ENCODE data around the gene C1orf56. TPM values are rescaled to one million over a fixed set of nuclear protein-coding genes. Genes with fewer than 3 reads are reported as not detected.

C1orf56 gene
- polyA plus RNA-seq, 1 of the 3 experiments (the other 2 are of a cell fraction), result 5.5 TPM

DNA sequence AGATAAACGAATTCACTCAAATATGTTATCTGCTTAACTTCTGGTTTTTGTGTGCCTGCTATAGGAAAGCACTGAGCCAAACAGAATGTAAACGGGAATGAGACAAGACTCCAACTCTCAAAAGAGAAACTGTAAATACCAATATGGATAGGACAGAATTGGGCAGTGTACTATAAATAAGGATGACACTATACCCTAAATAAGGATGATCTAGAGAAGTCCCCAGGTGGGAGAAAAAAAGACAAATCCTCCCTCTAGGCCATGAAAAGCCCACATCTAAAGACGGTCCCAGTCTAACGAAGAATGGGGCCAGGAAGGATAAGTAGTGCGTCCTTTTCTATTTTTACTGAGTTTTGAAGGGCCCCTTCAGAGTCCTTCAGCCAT is 21.5 kb downstream of the C1orf56 start (continued):
- TF ChIP-seq, protein P1, sequence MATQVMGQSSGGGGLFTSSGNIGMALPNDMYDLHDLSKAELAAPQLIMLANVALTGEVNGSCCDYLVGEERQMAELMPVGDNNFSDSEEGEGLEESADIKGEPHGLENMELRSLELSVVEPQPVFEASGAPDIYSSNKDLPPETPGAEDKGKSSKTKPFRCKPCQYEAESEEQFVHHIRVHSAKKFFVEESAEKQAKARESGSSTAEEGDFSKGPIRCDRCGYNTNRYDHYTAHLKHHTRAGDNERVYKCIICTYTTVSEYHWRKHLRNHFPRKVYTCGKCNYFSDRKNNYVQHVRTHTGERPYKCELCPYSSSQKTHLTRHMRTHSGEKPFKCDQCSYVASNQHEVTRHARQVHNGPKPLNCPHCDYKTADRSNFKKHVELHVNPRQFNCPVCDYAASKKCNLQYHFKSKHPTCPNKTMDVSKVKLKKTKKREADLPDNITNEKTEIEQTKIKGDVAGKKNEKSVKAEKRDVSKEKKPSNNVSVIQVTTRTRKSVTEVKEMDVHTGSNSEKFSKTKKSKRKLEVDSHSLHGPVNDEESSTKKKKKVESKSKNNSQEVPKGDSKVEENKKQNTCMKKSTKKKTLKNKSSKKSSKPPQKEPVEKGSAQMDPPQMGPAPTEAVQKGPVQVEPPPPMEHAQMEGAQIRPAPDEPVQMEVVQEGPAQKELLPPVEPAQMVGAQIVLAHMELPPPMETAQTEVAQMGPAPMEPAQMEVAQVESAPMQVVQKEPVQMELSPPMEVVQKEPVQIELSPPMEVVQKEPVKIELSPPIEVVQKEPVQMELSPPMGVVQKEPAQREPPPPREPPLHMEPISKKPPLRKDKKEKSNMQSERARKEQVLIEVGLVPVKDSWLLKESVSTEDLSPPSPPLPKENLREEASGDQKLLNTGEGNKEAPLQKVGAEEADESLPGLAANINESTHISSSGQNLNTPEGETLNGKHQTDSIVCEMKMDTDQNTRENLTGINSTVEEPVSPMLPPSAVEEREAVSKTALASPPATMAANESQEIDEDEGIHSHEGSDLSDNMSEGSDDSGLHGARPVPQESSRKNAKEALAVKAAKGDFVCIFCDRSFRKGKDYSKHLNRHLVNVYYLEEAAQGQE (IDR thresholded peaks at IDR 0.05; ENCODE audit: low read depth, low read length), result no peak
- TF ChIP-seq FOSL2 (IDR thresholded peaks at IDR 0.05; ENCODE audit: borderline replicate concordance, low read depth), result no peak
- TF ChIP-seq POLR2AphosphoS5 (IDR thresholded peaks at IDR 0.05; ENCODE audit: low read depth, low read length), result no peak
- no peak for TF ChIP-seq TCF12 (IDR thresholded peaks at IDR 0.05)
- no peak for TF ChIP-seq USF2 (IDR thresholded peaks at IDR 0.05; ENCODE audit: borderline replicate concordance, low read depth, low read length)
- TF ChIP-seq CHD2 (IDR thresholded peaks at IDR 0.05; ENCODE audit: low read length, partially characterized antibody), result no peak

GRCh38 chr1:151070474-151071276 is 23.1 kb downstream of the C1orf56 start, which contains the start of gene GABPB2:
Gene GABPB2 (plus strand): TSS chr1:151070761. CDS start chr1:151088190, 17,429 bp downstream.
- Histone ChIP-seq H3K9me3 (no peaks in the 10 kb centered on the region), H2AFZ (ENCODE audit: low read depth) (peak within 1 kb of the TSS; percentile 56; the same call in 1 of the 2 replicates), H4K20me1 (ENCODE audit: insufficient read depth) (peaks cover 17% of the 10 kb centered on the region), H3K9me2 (no peaks in the 10 kb centered on the region), H3F3A (replicated peaks; ENCODE audit: insufficient read depth) (peaks cover 47% of the 10 kb centered on the region), H3K27me3 (ENCODE audit: insufficient read depth) (no peaks in the 10 kb centered on the region), H3K4me1 (ENCODE audit: control insufficient read depth in 1 of 2, insufficient read depth in 2 of 2, low read depth in 1 of 2, low read length in 1 of 2) (no peaks in the 10 kb centered on the region; a peak in 1 of 4 replicates), H3K79me2 (ENCODE audit: insufficient read depth) (peaks cover 42% of the 10 kb centered on the region), H3K4me3 (ENCODE audit: low read depth in 2 of 2, low read length in 1 of 2) (peak within 1 kb of the TSS; percentile 50 to 57), H3K27ac (ENCODE audit: low read depth in 2 of 2, low read length in 1 of 2) (peak within 1 kb of the TSS; percentile 91 to 95), H3K36me3 (replicated peaks in 1 of 2; ENCODE audit: control insufficient read depth in 1 of 2, insufficient read depth in 2 of 2, low read length in 1 of 2) (peaks cover 21 to 36% of the 10 kb centered on the region in 2 experiments), H3K4me2 (peak within 1 kb of the TSS; percentile 79), H3K9ac (peak within 1 kb of the TSS; percentile 77)
- ChIA-PET POLR2A (interaction anchor here (0.5 to 0.9 kb wide), 4 partner anchors 8 to 491 kb away, joined by 3 to 5 read pairs (median 4); partner anchors contain the start of genes MCL1, MLLT11 and SCNM1), CTCF (interaction anchor here (0.6 to 4.6 kb wide), 15 partner anchors 9 to 95 kb away, joined by 3 to 32 read pairs (median 4); partner anchors contain the start of genes C1orf56, CDC42SE1, LYSMD1 and MLLT11)
- WGBS (ENCODE audit: low lambda C conversion rate), result 46% methylated on average over 49 of the region's 50 CpGs
- peak; percentile 89 for DNase-seq
- TF ChIP-seq RXRA (IDR thresholded peaks at IDR 0.05; ENCODE audit: borderline replicate concordance, low read depth) (no peak), MEF2A (IDR thresholded peaks at IDR 0.05; ENCODE audit: borderline replicate concordance, low read depth) (no peak), JUND (IDR thresholded peaks at IDR 0.05) (no peak; the same call in 1 of the 2 replicates), GABPA (IDR thresholded peaks at IDR 0.05; ENCODE audit: low read depth) (peak; percentile 42), YY1 (IDR thresholded peaks at IDR 0.05; ENCODE audit: low read depth) (peak; percentile 94), CTCF (IDR thresholded peaks at IDR 0.05) (peak; percentile 73), ELF1 (IDR thresholded peaks at IDR 0.05) (peak; percentile 80), GATA2 (CRISPR knock-in tag; IDR thresholded peaks at IDR 0.05) (no peak), RAD21 (IDR thresholded peaks at IDR 0.05; ENCODE audit: low read length) (peak; percentile 35), MXI1 (IDR thresholded peaks at IDR 0.05; ENCODE audit: low read depth, low read length) (peak; percentile 73; the same call in 1 of the 2 replicates), MAX (IDR thresholded peaks at IDR 0.05; ENCODE audit: low read depth) (peak; percentile 71; the same call in 1 of the 2 replicates), POLR2AphosphoS5 (IDR thresholded peaks at IDR 0.05; ENCODE audit: low read depth, low read length) (peak; percentile 13; the same call in 1 of the 2 replicates), NRF1 (IDR thresholded peaks at IDR 0.05; ENCODE audit: low read depth, low read length) (no peak)
- TF ChIP-seq, protein P1 (IDR thresholded peaks at IDR 0.05; ENCODE audit: low read depth, low read length), result no peak; the same call in 1 of the 2 replicates

Measured in SK-N-SH (cell line).